ENCODE measurements around the gene SH2B3.

GRCh38 chr12:111428728-111429175 is 23.0 kb downstream of the SH2B3 start:
- TF ChIP-seq CTCF (IDR thresholded peaks at IDR 0.05; ENCODE audit: low read depth, low read length, poor library complexity, severe bottlenecking): no peak
- TF ChIP-seq EZH2phosphoT487 (IDR thresholded peaks at IDR 0.05; ENCODE audit: borderline replicate concordance, low read length): no peak

All from DOHH2 (cell line).